ENCODE measurements around the gene WDR5.

- TF ChIP-seq ELF1 (IDR thresholded peaks at IDR 0.05), result no peak
- TF ChIP-seq POLR2AphosphoS5 (IDR thresholded peaks at IDR 0.05; ENCODE audit: low read depth, low read length), result no peak
These were observed 46.7 kb downstream of the WDR5 start for GRCh38 chr9:134182554-134183085.
